CD14-positive monocyte (primary cell): ENCODE data around the gene CALD1. TPM values are rescaled to one million over a fixed set of nuclear protein-coding genes. Genes with fewer than 3 reads are reported as not detected.

Source experiments
- DNase-seq, 3 donors: peaks; one replicate each; pipeline ENCODE4 v3.0.0-alpha.2; 2011 to 2022
- H2AFZ ChIP-seq: 2 replicates; pipeline ENCODE4 v1.6.0; 2012; ENCODE audit warnings: mild to moderate bottlenecking, low read depth, low read length, inconsistent platforms; ENCODE audit not compliant: insufficient read depth, poor library complexity, severe bottlenecking
- H3K27ac ChIP-seq, 2 donors: 1 replicate in 1 of 2; 2 replicates in 1 of 2; pipeline ENCODE4 v1.5.1; 2012 to 2013; ENCODE audit warnings: low read length in 2 of 2, control low read depth in 1 of 2, inconsistent platforms in 1 of 2, low read depth in 1 of 2, mild to moderate bottlenecking in 1 of 2
- H3K27me3 ChIP-seq, 2 donors: one replicate each; pipeline versions ENCODE4 v1.6.0 to v1.6.1; 2011 to 2013; ENCODE audit warnings: low read length in 2 of 2; ENCODE audit not compliant: control insufficient read depth in 2 of 2, insufficient read depth in 2 of 2
- H3K36me3 ChIP-seq, 2 donors: replicated peaks in 1 of 2; 1 replicate in 1 of 2; 2 replicates in 1 of 2; pipeline versions ENCODE4 v1.5.1 to v1.6.1; 2012 to 2013; ENCODE audit warnings: low read length in 2 of 2, control low read depth in 1 of 2, inconsistent platforms in 1 of 2, mild to moderate bottlenecking in 1 of 2; ENCODE audit not compliant: insufficient read depth in 2 of 2, control insufficient read depth in 1 of 2
- H3K4me1 ChIP-seq, 2 donors: 1 replicate in 1 of 2; 2 replicates in 1 of 2; pipeline versions ENCODE4 v1.5.1 to v1.6.1; 2012 to 2013; ENCODE audit warnings: low read length in 2 of 2, control low read depth in 1 of 2, inconsistent platforms in 1 of 2, mild to moderate bottlenecking in 1 of 2, moderate library complexity in 1 of 2; ENCODE audit not compliant: insufficient read depth in 2 of 2, control insufficient read depth in 1 of 2
- H3K4me2 ChIP-seq: replicated peaks from 2 replicates; pipeline ENCODE3; 2012; ENCODE audit warnings: low read length, moderate library complexity, mild to moderate bottlenecking; ENCODE audit not compliant: poor library complexity, severe bottlenecking; ENCODE audit errors: extremely low read depth
- H3K4me3 ChIP-seq, 3 experiments: fragments of 200-600 bp in 1 of 3; sonication (generic) in 1 of 3; replicated peaks in 1 of 3; 1 replicate in 2 of 3; 2 replicates in 1 of 3; pipeline ENCODE4 v1.5.1; 2011 to 2013; ENCODE audit warnings: low read length in 3 of 3, mild to moderate bottlenecking in 3 of 3, control low read depth in 2 of 3, low read depth in 2 of 3, inconsistent platforms in 1 of 3, moderate library complexity in 1 of 3
- H3K79me2 ChIP-seq: 2 replicates; pipeline ENCODE4 v1.6.0; 2012; ENCODE audit warnings: mild to moderate bottlenecking, control low read depth, inconsistent platforms, low read length, moderate library complexity; ENCODE audit not compliant: insufficient read depth
- H3K9ac ChIP-seq: 2 replicates; pipeline ENCODE4 v1.6.0; 2017; ENCODE audit warnings: low read length, mild to moderate bottlenecking; ENCODE audit not compliant: insufficient read depth, poor library complexity, severe bottlenecking
- H3K9me3 ChIP-seq, 2 donors: replicated peaks in 1 of 2; 1 replicate in 1 of 2; 2 replicates in 1 of 2; pipeline versions ENCODE4 v1.5.1 to v1.6.1; 2012 to 2013; ENCODE audit warnings: low read length in 2 of 2, control low read depth in 1 of 2; ENCODE audit not compliant: control insufficient read depth in 1 of 2, insufficient read depth in 1 of 2
- H4K20me1 ChIP-seq: 2 replicates; pipeline ENCODE4 v1.6.0; 2012; ENCODE audit warnings: mild to moderate bottlenecking, low read length, control low read depth, moderate library complexity; ENCODE audit not compliant: insufficient read depth
- H3K27ac Mint-ChIP-seq, 7 donors: one replicate each; pipeline ENCODE4 v1.8.0; 2020; ENCODE audit warnings: mild to moderate bottlenecking in 7 of 7, mixed read lengths in 7 of 7, moderate library complexity in 6 of 7, inconsistent platforms in 2 of 7
- H3K27me3 Mint-ChIP-seq, 3 donors: one replicate each; pipeline ENCODE4 v1.8.0; 2021 to 2022; ENCODE audit warnings: low read depth in 3 of 3, mild to moderate bottlenecking in 3 of 3, mixed read lengths in 3 of 3, moderate library complexity in 3 of 3, inconsistent platforms in 1 of 3
- H3K36me3 Mint-ChIP-seq, 2 donors: one replicate each; pipeline ENCODE4 v1.8.0; 2020; ENCODE audit warnings: mixed read lengths in 2 of 2, inconsistent platforms in 1 of 2, mild to moderate bottlenecking in 1 of 2
- H3K4me1 Mint-ChIP-seq: one replicate; pipeline ENCODE4 v1.8.0; 2020; ENCODE audit warnings: mild to moderate bottlenecking, mixed read lengths
- H3K4me3 Mint-ChIP-seq, 2 donors: one replicate each; pipeline ENCODE4 v1.8.0; 2020; ENCODE audit warnings: mild to moderate bottlenecking in 2 of 2, mixed read lengths in 2 of 2, moderate library complexity in 1 of 2
- H3K9me3 Mint-ChIP-seq, 7 donors: one replicate each; pipeline ENCODE4 v1.8.0; 2020 to 2022; ENCODE audit warnings: mixed read lengths in 7 of 7, mild to moderate bottlenecking in 6 of 7, moderate library complexity in 6 of 7, inconsistent platforms in 2 of 7
- CTCF ChIP-seq: fragments of 200-600 bp; IDR thresholded peaks from one replicate; pipeline ENCODE4 v1.8.0; 2022; ENCODE audit warnings: antibody characterized with exemption, mild to moderate bottlenecking
- WGBS: methylation state at CpG from one replicate; pipeline ENCODE4 v1.1.5; 2013; ENCODE audit warnings: missing lambda C conversion rate; ENCODE audit not compliant: insufficient coverage; 5-methylcytosine and 5-hydroxymethylcytosine counted together
- intact Hi-C, 2 donors: fragments of 100-400 bp; cut with micrococcal nuclease; formaldehyde crosslinking; loops; one replicate each; pipeline versions ENCODE4 v1.15.0 to v1.15.1; 2023
- polyA plus RNA-seq, 3 donors: library from polyadenylated mRNA; depleted of rRNA in 1 of 3; unstranded in 2 of 3; stranded (reverse) in 1 of 3; fragments of 300-500 nt in 2 of 3; fragments of >200 nt in 1 of 3; fragmentation: Illumina TruSeq in 2 of 3; gene quantifications; 1 replicate in 2 of 3; 2 replicates in 1 of 3; pipeline ENCODE4 v1.2.3, GENCODE V29; 2012 to 2021

The CALD1 gene
- polyA plus RNA-seq, 3 donors, result 0.18 TPM; not detected in 2

GRCh38 chr7:134834689-134835462 is 55.4 kb downstream of the CALD1 start:
- Histone ChIP-seq H3K4me3 (no peak overlapping the region), H3K4me1 (no peaks in the 10 kb centered on the region), H4K20me1 (no peaks in the 10 kb centered on the region), H3K9me3 (no peaks in the 10 kb centered on the region), H3K79me2 (no peaks in the 10 kb centered on the region), H3K4me2 (no peak overlapping the region), H2AFZ (no peak overlapping the region), H3K36me3 (no peaks in the 10 kb centered on the region), H3K27ac (no peak overlapping the region), H3K27me3 (no peaks in the 10 kb centered on the region), H3K9ac (no peak overlapping the region)
- intact Hi-C loops, result no loop called here
- DNase-seq, result no peak
- 58% methylated on average over 3 of the region's 3 CpGs for WGBS
- Mint-ChIP-seq H3K36me3 (no peaks in the 10 kb centered on the region), H3K27me3 (peaks cover 0 to 2% (median 0%) of the 10 kb centered on the region in 3 donors), H3K27ac (no peak overlapping the region), H3K4me3 (no peak overlapping the region), H3K9me3 (peaks cover 0 to 2% (median 0%) of the 10 kb centered on the region in 7 donors), H3K4me1 (no peaks in the 10 kb centered on the region)
- TF ChIP-seq CTCF, result no peak

GRCh38 chr7:134835463-134835823 is 56.0 kb downstream of the CALD1 start:
- Histone ChIP-seq H4K20me1 (no peaks in the 10 kb centered on the region), H3K4me3 (no peak overlapping the region), H3K27ac (no peak overlapping the region), H3K9me3 (no peaks in the 10 kb centered on the region), H3K9ac (no peak overlapping the region), H2AFZ (no peak overlapping the region), H3K27me3 (no peaks in the 10 kb centered on the region), H3K4me1 (no peaks in the 10 kb centered on the region), H3K79me2 (no peaks in the 10 kb centered on the region), H3K4me2 (no peak overlapping the region), H3K36me3 (no peaks in the 10 kb centered on the region)
- WGBS, result no CpG with 5 or more reads among the region's 4 CpGs
- no peak for DNase-seq
- H3K4me1 Mint-ChIP-seq, result no peaks in the 10 kb centered on the region
- intact Hi-C loops, result no loop called here
- peaks cover 0 to 2% (median 0%) of the 10 kb centered on the region in 3 donors for H3K27me3 Mint-ChIP-seq
- H3K9me3 Mint-ChIP-seq, result peaks cover 0 to 2% (median 0%) of the 10 kb centered on the region in 7 donors
- H3K36me3 Mint-ChIP-seq, result no peaks in the 10 kb centered on the region
- no peak for TF ChIP-seq CTCF
- H3K27ac Mint-ChIP-seq, result no peak overlapping the region
- no peak overlapping the region for H3K4me3 Mint-ChIP-seq
